ENCODE measurements around the gene ABAT. TPM values are rescaled to one million over a fixed set of nuclear protein-coding genes. Genes with fewer than 3 reads are reported as not detected.
"Not testable (repeated sequence)": the region's sequence is repeated elsewhere in the genome, so short reads cannot be mapped to it uniquely, and the experiment has no call there.

Gene ABAT
- total RNA-seq, 1 experiment from 2014 or later: 0.16 TPM

DNA sequence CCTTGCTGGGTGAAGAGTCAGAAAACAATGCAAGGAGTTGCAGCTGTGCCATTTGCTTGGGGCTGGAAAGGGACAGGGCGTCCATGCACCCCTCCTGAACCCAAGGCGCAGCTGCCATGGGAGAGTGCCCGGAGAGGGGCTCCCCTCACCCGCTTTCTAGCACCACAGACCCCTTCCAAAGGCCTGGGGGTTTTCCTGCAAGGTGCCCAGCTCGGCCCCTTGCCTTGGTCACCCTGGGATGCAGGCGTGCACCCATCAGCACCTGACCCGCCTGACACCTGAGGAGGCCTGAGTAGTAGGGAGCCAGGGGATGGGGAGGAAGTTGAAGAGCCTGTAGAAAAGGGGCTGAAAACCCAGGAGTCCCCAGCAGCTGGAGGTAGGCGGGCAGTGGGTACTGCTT, 92.8 kb downstream of the ABAT start:
- Histone ChIP-seq H3K27me3 (no peaks in the 10 kb centered on the region), H3K4me3 (no peak overlapping the region), H3K36me3 (no peaks in the 10 kb centered on the region), H3K9me3 (no peaks in the 10 kb centered on the region)
- DNase-seq: no peak

DNA sequence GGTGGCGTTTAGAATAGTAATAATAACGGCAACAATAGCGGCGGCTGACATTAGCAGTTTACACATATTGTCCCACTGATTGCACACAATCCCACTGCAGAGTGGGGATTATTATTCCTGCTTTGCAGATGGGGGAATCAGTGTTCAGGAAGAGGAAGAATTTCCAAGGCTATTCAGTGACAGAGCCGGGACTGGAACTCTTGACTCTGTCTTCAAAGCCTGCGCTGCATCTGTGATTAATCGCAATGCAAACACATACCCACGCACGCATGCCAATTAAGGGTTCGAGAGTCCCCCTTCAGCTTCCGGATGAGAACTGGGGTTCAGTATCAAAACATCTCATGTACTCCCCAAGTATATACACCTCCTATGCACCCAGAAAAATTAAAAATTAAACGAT, 93.9 kb downstream of the ABAT start:
- Histone ChIP-seq H3K36me3 (no peaks in the 10 kb centered on the region), H3K9me3 (no peaks in the 10 kb centered on the region), H3K4me3 (no peak overlapping the region), H3K27me3 (no peaks in the 10 kb centered on the region)
- no peak for DNase-seq

DNA sequence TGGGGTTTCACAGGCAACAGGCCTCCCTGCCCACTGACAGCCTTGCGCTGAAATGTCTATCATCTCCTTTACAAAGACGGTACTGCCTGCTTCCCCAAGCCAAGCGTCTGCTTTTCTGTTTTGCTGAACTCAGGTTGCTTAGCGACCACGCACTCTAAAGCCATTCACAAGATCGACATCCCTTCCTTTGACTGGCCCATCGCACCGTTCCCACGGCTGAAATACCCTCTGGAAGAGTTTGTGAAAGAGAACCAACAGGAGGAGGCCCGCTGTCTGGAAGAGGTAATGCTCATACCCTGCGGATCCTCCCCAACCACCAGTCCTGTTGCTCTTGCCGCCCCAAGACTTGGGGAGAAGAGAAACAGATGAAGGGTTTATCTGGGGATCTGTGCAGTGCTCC, 94.3 kb downstream of the ABAT start:
- no peaks in the 10 kb centered on the region for H3K36me3 ChIP-seq
- H3K4me3 ChIP-seq: no peak overlapping the region
- no peak for DNase-seq
- no peaks in the 10 kb centered on the region for H3K9me3 ChIP-seq
- H3K27me3 ChIP-seq: no peaks in the 10 kb centered on the region

DNA sequence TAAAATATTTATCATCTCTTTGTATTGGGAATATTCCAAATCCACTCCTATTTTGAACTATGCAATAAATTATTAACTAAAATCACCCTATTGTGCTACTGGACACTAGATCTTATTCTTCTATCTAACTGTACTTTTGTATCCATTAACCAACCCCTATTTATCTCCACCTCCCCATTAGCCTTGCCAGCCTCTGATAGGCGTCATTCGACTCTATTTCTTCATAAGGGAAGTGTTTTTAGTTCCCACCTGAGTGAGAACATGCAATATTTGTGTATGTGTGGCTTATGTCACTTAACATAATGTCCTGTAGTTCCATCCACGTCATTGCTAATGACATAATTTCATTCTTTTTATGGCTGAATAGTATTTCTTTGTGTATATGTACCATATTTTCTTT, 99.1 kb downstream of the ABAT start:
- Histone ChIP-seq H3K36me3 (no peaks in the 10 kb centered on the region), H3K9me3 (no peaks in the 10 kb centered on the region), H3K4me3 (no peak overlapping the region), H3K27me3 (no peaks in the 10 kb centered on the region)
- no peak for DNase-seq

DNA sequence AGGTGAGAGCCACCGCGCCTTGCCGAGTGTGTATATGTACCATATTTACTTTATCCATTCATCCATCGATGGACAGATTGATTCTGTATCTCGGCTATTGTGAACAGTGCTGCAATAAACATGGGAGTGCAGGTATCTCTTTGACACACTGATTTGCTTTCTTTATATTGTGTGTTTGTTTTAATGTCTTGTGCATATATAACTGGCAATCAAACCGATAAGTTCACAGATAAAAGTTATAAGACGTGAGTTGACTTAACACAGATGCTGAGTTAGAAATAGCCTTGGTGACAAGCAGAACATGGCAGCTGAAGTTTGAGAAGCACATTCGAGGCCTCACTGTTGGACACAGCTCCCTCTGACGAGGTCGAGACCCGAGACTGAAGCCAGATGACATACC, 99.8 kb downstream of the ABAT start:
- Histone ChIP-seq H3K36me3 (no peaks in the 10 kb centered on the region), H3K9me3 (no peaks in the 10 kb centered on the region), H3K4me3 (no peak overlapping the region), H3K27me3 (no peaks in the 10 kb centered on the region)
- no peak for DNase-seq

DNA sequence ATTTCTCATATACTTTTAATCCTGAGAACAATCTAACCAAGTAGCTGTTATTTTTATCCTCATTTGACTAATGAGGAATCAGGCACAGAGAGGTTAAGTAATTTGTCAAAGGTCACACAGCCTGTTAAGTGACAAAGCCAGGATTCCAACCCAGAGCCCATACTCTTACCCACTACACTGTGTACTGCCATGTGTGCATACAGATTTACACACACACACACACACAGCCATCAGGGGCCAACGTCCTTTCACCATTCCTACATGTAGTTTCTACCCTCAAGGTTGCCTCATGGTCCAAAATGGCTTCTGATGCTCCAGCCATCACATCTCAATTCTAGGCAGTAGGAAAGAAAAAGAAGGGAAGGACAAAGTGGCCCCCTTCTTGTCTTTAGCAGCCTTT, 100.9 kb downstream of the ABAT start:
- no peak for DNase-seq
- Histone ChIP-seq H3K9me3 (no peaks in the 10 kb centered on the region), H3K27me3 (no peaks in the 10 kb centered on the region), H3K4me3 (no peak overlapping the region), H3K36me3 (no peaks in the 10 kb centered on the region)

DNA sequence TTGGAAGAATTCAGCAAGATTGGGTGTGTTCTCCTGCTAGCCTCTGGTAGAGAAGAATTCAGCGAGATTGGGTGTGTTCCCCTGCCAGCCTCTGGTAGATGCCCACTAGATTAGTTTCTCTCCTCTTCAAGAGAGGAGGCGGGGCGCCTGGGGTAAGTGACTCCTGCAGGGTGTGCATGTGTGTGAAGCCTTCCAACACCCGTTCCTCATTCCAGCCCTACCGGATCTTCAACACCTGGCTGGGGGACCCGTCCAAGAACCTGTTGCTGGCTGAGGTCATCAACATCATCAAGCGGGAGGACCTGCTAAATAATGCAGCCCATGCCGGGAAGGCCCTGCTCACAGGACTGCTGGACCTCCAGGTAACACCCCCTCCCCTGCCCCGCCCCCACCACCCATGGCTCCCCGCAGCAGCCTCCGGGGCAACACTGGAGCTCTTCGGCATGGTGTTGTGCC, 101.7 kb downstream of the ABAT start:
- Histone ChIP-seq H3K36me3 (no peaks in the 10 kb centered on the region), H3K27me3 (no peaks in the 10 kb centered on the region), H3K4me3 (no peak overlapping the region), H3K9me3 (no peaks in the 10 kb centered on the region)
- no peak for DNase-seq

DNA sequence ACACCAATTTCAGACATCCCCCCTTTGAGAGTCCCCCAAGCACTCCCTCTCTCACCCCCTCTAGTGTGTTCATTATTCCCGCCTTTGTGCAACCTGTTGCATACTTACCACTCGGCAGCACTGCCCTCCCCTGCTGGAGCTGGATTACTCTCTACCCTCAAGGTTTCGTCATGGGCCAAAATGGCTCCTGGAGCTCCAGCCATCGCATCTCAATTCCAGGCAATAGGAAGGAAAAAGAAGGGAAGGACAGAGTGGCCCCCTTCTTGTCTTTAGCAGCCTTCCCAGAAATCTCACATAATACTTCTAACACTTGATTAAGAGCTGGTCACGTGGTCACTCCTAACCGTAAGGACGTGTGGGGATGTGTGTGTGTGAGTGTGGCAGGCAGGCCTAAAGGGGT, 102.8 kb downstream of the ABAT start:
- Histone ChIP-seq H3K36me3 (no peaks in the 10 kb centered on the region), H3K4me3 (no peak overlapping the region), H3K27me3 (no peaks in the 10 kb centered on the region), H3K9me3 (no peaks in the 10 kb centered on the region)
- no peak for DNase-seq

DNA sequence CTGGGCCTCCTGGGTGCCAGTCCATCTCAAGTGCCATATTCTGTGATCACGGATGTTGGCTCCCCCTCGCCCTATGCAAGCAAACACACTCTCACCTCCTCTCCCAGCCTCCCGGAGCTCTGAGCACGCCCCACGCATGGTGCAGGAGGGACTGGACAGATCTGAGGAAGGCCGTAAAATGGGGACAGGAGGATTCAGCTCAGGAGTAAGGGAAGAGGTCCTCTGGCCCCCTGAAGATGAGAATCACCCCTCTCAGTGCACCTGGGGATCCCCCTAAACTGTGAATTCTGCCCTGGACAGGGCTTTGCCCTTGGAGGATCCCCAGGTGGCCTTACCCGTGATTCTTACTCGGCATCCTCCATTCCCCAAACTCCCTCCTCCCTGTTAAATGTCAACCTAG, 107.4 kb downstream of the ABAT start:
- no peaks in the 10 kb centered on the region for H3K27me3 ChIP-seq
- no peak overlapping the region for H3K4me3 ChIP-seq
- no peaks in the 10 kb centered on the region for H3K9me3 ChIP-seq
- H3K36me3 ChIP-seq: no peaks in the 10 kb centered on the region
- no peak for DNase-seq

DNA sequence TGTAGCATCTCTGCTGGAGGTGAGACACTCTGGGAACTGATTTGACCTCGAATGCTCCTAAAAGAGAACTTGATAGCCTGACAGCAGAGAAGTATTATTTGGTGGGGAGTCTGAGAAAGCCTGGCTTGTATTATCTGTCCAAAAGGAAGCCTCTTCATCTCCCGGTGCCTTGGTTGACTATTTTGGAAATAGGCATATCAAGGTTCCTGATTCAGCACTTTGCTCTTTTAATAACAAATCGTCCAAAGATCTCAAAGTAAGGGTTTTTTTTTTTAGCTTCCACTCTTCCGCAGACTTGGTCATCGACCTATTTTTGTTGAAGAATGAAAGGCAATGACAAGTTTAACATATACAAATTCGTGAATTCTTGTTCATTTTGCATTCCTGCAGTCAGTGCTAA, 108.3 kb downstream of the ABAT start:
- no peak for DNase-seq
- H3K27me3 ChIP-seq: no peaks in the 10 kb centered on the region

DNA sequence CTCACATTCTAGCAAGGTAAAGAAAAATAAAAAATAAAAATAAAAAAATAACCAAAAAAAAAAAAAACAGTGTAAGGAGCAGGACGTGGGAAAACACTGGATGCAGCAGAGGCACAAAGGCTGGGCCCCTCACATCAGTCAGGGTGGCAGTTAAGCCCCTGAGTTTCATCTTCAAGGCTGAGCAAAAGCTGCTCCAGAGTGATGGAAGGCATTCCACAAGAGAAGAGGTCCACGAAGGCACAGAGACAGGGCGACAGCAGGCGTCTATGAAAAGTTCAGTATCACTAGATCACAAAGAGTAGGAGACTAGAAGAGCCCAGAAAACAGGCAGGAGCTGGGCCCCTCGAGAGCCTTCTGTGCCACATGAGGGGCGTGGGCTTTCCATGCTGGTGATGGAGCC, 111.0 kb downstream of the ABAT start:
- Histone ChIP-seq H3K9me3 (no peaks in the 10 kb centered on the region), H3K27me3 (no peaks in the 10 kb centered on the region)

More for the DNA sequence above, 108.3 kb downstream of the ABAT start:
- H3K9me3 ChIP-seq: no peaks in the 10 kb centered on the region
- H3K4me3 ChIP-seq: no peak overlapping the region
- no peaks in the 10 kb centered on the region for H3K36me3 ChIP-seq

DNA sequence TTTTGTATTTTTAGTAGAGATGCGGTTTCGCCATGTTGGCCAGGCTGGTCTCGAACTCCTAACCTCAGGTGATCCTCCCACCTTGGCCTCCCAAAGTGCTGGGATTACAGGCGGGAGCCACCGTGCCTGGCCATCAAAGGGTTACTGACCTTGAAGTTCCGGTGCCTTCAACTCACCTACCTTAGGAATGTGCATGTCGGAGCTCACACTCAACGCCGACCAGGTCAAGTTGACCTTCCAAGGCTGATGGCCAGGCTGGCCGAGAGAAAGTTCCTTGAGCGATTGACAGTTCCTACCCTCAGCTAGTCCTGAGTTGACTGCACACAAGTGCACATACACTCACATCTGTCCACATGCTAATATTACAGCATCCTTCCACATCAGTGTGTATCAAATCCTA, 111.9 kb downstream of the ABAT start:
- DNase-seq, H3K4me3 ChIP-seq, H3K9me3 ChIP-seq, H3K36me3 ChIP-seq, H3K27me3 ChIP-seq: not testable (repeated sequence)

More for the DNA sequence above, 111.0 kb downstream of the ABAT start:
- DNase-seq: no peak
- no peak overlapping the region for H3K4me3 ChIP-seq
- no peaks in the 10 kb centered on the region for H3K36me3 ChIP-seq

DNA sequence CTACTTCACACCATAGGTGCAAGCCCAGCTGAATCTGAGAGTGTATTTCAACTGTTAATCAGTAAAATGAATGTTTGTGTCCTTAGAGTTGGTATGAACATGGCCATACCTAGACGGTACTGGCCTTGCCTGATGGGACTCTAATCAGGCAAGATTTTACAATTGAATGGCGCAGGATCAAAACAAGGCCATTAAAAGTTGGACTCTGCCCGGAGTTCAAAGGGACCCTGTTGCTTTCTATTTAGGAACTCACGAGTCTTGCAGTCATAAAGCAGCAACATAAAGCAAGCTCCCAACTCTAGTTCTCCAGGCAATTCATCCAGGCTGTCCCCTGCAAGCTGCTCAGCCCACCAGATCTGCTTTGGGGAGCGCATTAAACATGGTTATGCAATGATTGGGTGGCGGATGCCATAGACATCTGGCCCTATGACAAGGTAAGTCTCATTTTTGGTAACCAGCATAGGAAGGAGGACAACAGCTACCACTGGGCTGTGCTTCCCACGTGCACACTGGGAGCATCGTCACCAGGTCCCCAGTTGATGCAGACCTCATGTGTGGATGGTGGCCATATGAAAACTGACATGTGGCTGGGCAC, 114.3 kb downstream of the ABAT start:
- H3K36me3 ChIP-seq: peaks cover 4% of the 10 kb centered on the region; the same call in 1 of the 2 replicates
- no peak overlapping the region for H3K4me3 ChIP-seq
- H3K27me3 ChIP-seq: no peaks in the 10 kb centered on the region
- DNase-seq: no peak
- no peaks in the 10 kb centered on the region for H3K9me3 ChIP-seq

DNA sequence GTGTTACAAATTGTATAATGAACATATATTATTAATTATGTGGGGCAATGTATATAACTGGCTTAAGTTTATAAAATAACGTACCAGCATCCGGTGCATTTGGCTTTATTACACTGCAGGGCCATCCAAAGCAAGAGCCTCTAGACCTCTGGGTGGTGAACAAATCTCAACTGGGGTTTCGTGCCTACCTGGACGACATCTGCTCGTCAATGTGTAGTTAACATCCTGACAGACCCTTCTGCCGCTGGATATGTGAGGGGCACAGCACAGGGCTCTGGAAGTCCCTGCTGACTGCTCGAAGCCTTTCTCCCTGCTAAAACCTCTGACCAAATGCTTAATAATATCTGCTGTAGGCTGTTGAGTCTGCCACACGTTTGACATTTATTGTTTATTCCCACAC, 120.7 kb downstream of the ABAT start:
- H3K9me3 ChIP-seq: no peaks in the 10 kb centered on the region
- no peak overlapping the region for H3K4me3 ChIP-seq

DNA sequence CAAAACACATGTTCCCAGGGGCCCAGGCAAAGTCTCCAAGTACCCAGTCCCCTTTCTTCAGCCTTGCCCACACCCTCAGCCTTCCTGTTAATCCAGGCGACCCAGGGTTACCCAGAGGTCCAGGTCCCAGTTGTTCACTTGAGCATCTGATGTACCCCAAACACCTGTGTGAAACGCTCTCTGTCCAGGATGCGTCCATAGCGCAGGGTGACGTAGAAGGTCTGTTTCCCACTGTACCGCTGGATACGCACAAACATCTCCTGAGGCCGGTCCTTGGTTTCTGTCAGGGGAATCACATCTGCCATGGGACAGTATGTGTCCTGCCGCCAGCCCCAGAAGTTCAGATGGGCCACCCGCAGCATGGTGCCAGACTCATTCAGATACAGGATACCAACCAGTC, 121.4 kb downstream of the ABAT start:
- H3K27me3 ChIP-seq: no peaks in the 10 kb centered on the region
- no peak overlapping the region for H3K4me3 ChIP-seq
- H3K36me3 ChIP-seq: peaks cover 44% of the 10 kb centered on the region
- H3K9me3 ChIP-seq: no peaks in the 10 kb centered on the region
- DNase-seq: no peak

More for the DNA sequence above, 120.7 kb downstream of the ABAT start:
- no peaks in the 10 kb centered on the region for H3K27me3 ChIP-seq
- no peak for DNase-seq
- peaks cover 37% of the 10 kb centered on the region for H3K36me3 ChIP-seq

DNA sequence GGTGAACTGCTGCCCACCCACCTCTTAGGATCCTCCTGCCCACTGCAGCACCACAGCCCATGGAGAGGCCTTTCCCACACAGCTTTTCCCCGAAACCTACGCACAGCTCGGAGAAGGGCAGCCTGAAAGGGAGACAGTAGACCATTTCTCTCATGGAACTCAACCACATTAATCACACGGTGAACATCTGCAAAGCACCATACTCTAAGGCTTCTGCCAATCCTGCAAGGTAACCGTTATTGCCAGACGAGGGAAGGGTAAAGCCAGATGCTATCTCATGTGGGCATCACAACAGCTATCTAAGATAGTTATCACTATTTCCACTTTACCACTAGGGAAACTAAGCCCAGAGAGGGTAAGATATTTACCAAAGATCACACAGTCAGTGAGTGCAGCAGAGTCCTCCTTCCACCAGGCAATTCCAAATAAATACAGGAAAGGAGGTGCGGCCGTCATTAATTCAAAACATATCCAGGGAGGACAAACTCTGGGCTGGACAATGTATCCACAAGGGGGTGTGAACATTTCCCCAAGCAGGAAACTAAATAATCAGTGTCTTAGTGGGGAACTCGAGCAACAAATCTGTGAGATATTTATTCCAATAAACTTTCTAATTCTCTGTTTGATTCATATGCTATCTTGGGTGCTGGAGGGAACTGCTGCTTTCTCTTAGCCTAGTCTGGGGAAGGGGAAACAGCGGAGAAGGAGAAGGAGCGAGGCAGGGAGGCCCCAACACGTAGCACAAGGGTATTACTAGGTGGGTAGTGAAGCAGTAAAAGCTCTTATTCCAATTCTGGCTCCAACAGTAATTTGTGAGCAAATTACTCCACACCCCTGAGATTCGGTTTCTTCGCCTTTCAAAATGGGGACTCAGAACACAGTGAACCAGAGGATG, 122.3 kb downstream of the ABAT start:
- no peak for DNase-seq
- Histone ChIP-seq H3K9me3 (no peaks in the 10 kb centered on the region), H3K27me3 (no peaks in the 10 kb centered on the region), H3K36me3 (peaks cover 53% of the 10 kb centered on the region), H3K4me3 (peak overlapping the region; percentile 98)

DNA sequence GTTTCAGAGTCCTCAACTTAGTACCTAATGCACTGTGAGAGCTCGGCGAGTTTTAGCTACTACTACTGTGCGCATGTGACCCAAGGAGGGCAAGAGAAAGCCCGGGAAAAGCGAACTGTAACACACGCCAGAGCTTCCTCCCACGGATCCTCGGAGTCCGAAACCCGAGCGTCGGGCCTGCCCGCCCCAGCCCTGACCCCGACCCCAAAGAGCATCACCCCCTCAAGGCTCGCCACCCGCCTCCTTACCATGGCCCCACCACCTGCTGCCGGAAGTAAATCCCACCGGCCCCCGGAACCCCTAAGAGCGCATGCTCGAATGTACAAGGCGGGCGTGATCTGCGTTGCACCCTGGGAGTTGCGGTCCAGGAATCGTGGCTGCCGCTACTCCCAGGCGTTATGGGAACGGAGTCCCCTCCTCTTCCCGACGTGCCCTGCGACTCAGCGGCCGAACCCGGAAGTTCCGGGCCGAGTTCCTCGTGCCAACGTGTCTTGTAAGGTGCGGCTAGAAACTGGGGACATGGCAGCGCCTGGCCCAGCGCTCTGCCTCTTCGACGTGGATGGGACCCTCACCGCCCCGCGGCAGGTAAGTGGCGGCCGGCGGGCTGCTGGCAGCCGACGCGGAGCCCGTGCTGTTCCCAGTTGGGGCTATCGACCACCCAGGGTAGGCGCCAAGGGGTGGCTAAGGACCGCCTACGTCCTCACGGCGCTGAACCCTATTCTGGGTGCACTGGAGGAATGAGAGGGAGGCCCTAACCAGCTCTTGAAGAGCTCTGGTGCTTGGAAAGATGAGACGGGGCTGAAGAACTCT, 123.2 kb downstream of the ABAT start, which contains the start of the genes PMM2 and TMEM186:
Gene PMM2 (plus strand): TSS at position 476 of the 810 bp plus-strand sequence. CDS start 44 bp downstream, at position 520.
Gene TMEM186 (minus strand): TSS at position 276 of the 810 bp plus-strand sequence. CDS start 25 bp downstream, at position 251.
- Histone ChIP-seq H3K4me3 (peak within 1 kb of the TSS; percentile 98), H3K36me3 (peaks cover 61% of the 10 kb centered on the region), H3K27me3 (no peaks in the 10 kb centered on the region), H3K9me3 (no peaks in the 10 kb centered on the region)
- DNase-seq: peak; percentile 98
